Testis (tissue), 2 donors: ENCODE results near the gene SLC25A41.

ENCODE experiments used
- CTCF ChIP-seq, 3 experiments: fragments of 450-650 bp in 2 of 3; fragments of 200-600 bp in 1 of 3; sonication (generic) in 1 of 3; IDR thresholded peaks; one replicate each; pipeline ENCODE4 v1.5.1; 2016 to 2019; ENCODE audit warnings: antibody characterized with exemption in 3 of 3, mild to moderate bottlenecking in 2 of 3, moderate library complexity in 1 of 3
- POLR2A ChIP-seq: fragments of 450-650 bp; IDR thresholded peaks from one replicate; pipeline ENCODE4 v1.6.1; 2017; ENCODE audit warnings: antibody characterized with exemption, mild to moderate bottlenecking, moderate library complexity

- TF ChIP-seq CTCF (IDR thresholded peaks at IDR 0.05) (no peak), POLR2A (no peak)
Measured at GRCh38 chr19:6476896-6477431, 43.4 kb upstream of the SLC25A41 start.
